Endodermal cell (in vitro differentiated cells): Measurements from ENCODE around the gene CTDNEP1. TPM values are rescaled to one million over a fixed set of nuclear protein-coding genes. Genes with fewer than 3 reads are reported as not detected.

ENCODE experiments used
- DNase-seq: peaks from one replicate; pipeline ENCODE4 v3.0.0-alpha.2; 2017
- H3K27ac ChIP-seq: 2 replicates; pipeline ENCODE4 v1.5.1; 2013; ENCODE audit warnings: mild to moderate bottlenecking, low read depth, low read length, moderate library complexity
- H3K27me3 ChIP-seq: 2 replicates; pipeline ENCODE4 v1.6.1; 2013; ENCODE audit warnings: mild to moderate bottlenecking, low read length, moderate library complexity; ENCODE audit not compliant: insufficient read depth, control insufficient read depth, poor library complexity, severe bottlenecking
- H3K36me3 ChIP-seq: 2 replicates; pipeline ENCODE4 v1.7.0; 2013; ENCODE audit warnings: mild to moderate bottlenecking, low read length, moderate library complexity; ENCODE audit not compliant: control insufficient read depth, insufficient read depth
- H3K4me1 ChIP-seq: one replicate; pipeline ENCODE4 v1.7.0; 2013; ENCODE audit warnings: low read length; ENCODE audit not compliant: control insufficient read depth, insufficient read depth
- H3K4me3 ChIP-seq: 2 replicates; pipeline ENCODE4 v1.5.1; 2013; ENCODE audit warnings: mild to moderate bottlenecking, low read length, moderate library complexity
- H3K9ac ChIP-seq: 2 replicates; pipeline ENCODE4 v1.6.1; 2013; ENCODE audit warnings: mild to moderate bottlenecking, low read length, moderate library complexity; ENCODE audit not compliant: poor library complexity, severe bottlenecking; ENCODE audit errors: extremely low read depth
- H3K9me3 ChIP-seq: 2 replicates; pipeline ENCODE4 v1.6.1; 2013; ENCODE audit warnings: mild to moderate bottlenecking, low read length, moderate library complexity; ENCODE audit not compliant: control insufficient read depth
- H3K27ac Mint-ChIP-seq: 2 replicates; pipeline ENCODE4 v1.8.0; 2020; ENCODE audit warnings: mixed read lengths
- H3K27me3 Mint-ChIP-seq: 2 replicates; pipeline ENCODE4 v1.8.0; 2021; ENCODE audit warnings: mild to moderate bottlenecking, mixed read lengths; ENCODE audit not compliant: insufficient read depth
- H3K36me3 Mint-ChIP-seq: 2 replicates; pipeline ENCODE4 v1.8.0; 2020; ENCODE audit warnings: low read depth, mixed read lengths
- H3K4me1 Mint-ChIP-seq: 2 replicates; pipeline ENCODE4 v1.8.0; 2020; ENCODE audit warnings: mixed read lengths
- H3K4me3 Mint-ChIP-seq: 2 replicates; pipeline ENCODE4 v1.8.0; 2020; ENCODE audit warnings: mild to moderate bottlenecking, moderate library complexity, mixed read lengths
- H3K9me3 Mint-ChIP-seq: 2 replicates; pipeline ENCODE4 v1.8.0; 2020; ENCODE audit warnings: mild to moderate bottlenecking, mixed read lengths
- WGBS, 2 experiments: methylation state at CpG; one replicate each; pipeline versions ENCODE4 v1.1.5 to v1.1.7; 2013; ENCODE audit warnings: missing lambda C conversion rate in 2 of 2, mixed read lengths in 1 of 2; ENCODE audit not compliant: insufficient coverage in 1 of 2, insufficient read length in 1 of 2; 5-methylcytosine and 5-hydroxymethylcytosine counted together
- total RNA-seq, 2 donors: library from RNA; stranded (reverse); fragmentation: NEBNext Ultra II Directional in 1 of 2; extraction: Animal tissue kit (Norgen Biotek cat#: 25700) in 1 of 2; gene quantifications; 2 replicates in 1 of 2; 3 replicates in 1 of 2; pipeline ENCODE4 v1.2.1, GENCODE V29; 2021
- TF ChIP-seq, protein P1 (sequence below): fragments of 200-600 bp; sonication (generic); conservative IDR thresholded peaks from 2 replicates; pipeline ENCODE4 v1.5.0; 2021; ENCODE audit warnings: antibody characterized with exemption, mild to moderate bottlenecking

Gene CTDNEP1
- total RNA-seq, 2 donors from 2014 or later: 123 to 125 TPM

DNA sequence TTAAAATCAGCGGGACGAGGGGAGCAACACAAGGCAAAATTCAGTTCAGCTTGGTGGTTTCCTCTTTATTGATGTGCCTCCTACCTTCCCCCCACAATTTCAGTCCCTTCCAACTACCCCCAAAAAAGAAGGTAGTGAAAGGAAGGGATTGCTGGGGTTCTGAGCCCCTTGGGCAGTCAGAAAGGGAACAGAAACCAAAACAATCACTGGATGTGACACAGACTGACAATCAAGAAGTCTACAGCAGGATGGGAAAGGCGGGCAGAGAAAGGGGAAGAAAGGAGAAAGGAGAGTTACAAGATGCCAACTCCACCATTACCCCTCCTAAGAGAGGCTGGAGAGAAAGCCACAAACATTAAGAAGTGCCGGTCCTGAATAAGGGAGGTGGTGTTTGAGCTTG is 11.2 kb downstream of the CTDNEP1 start:
- Mint-ChIP-seq H3K4me1 (peaks cover 32% of the 10 kb centered on the region), H3K27me3 (no peaks in the 10 kb centered on the region), H3K27ac (peak overlapping the region; percentile 98), H3K4me3 (peak overlapping the region; percentile 100), H3K36me3 (peaks cover 41% of the 10 kb centered on the region), H3K9me3 (no peaks in the 10 kb centered on the region)
- TF ChIP-seq, protein P1, sequence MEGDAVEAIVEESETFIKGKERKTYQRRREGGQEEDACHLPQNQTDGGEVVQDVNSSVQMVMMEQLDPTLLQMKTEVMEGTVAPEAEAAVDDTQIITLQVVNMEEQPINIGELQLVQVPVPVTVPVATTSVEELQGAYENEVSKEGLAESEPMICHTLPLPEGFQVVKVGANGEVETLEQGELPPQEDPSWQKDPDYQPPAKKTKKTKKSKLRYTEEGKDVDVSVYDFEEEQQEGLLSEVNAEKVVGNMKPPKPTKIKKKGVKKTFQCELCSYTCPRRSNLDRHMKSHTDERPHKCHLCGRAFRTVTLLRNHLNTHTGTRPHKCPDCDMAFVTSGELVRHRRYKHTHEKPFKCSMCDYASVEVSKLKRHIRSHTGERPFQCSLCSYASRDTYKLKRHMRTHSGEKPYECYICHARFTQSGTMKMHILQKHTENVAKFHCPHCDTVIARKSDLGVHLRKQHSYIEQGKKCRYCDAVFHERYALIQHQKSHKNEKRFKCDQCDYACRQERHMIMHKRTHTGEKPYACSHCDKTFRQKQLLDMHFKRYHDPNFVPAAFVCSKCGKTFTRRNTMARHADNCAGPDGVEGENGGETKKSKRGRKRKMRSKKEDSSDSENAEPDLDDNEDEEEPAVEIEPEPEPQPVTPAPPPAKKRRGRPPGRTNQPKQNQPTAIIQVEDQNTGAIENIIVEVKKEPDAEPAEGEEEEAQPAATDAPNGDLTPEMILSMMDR: no peak
- 77% methylated on average over 4 of the region's 4 CpGs; no CpG with 5 or more reads in 1 of the 2 experiments for WGBS, 2 experiments
- no peaks in the 10 kb centered on the region for H3K27me3 ChIP-seq
- peaks cover 39% of the 10 kb centered on the region for H3K36me3 ChIP-seq
- H3K9me3 ChIP-seq: no peaks in the 10 kb centered on the region
- DNase-seq: no peak
- H3K4me1 ChIP-seq: peaks cover 5% of the 10 kb centered on the region
- H3K9ac ChIP-seq: no peak overlapping the region
- H3K27ac ChIP-seq: no peak overlapping the region
- peak overlapping the region; percentile 89 for H3K4me3 ChIP-seq

DNA sequence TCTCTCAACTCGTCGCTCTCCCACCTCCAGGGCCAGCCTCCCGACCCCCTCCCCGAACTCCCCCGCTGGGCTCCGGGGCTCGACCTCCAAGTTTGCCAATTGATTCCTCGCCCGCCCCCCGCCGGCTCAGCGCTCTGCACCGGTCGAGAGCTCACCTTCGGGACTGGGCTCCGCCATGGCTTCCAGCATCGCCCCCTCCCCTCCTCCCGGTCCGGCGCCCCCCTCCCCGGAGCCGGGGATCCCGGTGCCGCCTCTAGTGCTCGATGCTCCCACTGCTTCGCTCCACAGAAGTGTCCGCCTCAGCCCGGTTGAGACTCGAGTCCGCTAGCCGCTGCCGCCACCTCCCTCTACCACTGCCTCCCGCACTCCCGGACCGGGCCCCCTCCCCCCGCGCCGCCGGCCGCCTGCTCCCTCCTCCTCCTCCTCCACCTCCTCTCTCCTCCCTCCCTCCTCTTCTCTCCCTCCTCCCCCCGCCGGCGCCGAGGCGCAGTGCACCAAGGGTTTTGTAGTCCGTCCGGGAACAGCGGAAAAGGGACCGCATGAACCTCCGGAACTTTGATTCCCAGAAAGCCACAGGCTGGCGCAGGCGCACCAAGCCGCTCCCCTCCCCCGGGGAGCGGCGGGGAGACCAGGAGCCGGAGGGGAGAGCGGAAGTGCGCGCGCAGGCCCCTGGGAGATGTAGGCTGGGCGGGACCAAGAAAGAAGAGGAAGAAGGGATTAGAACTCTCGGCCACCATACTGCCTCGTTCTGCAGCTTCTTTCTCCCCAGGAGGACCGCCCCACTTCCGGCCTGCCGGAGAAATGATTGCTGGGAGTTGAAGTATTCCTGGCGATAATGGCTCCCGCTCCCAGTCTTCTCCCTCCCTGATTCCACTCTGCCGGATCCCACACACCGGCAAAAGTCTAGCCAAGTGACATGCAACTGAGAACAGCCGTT is 12.2 kb downstream of the CTDNEP1 start, which contains the start of gene PHF23:
TSS of gene PHF23 (minus strand) at position 367 of the 937 bp plus-strand sequence. CDS start at position 189, 178 bp downstream.
- peak; percentile 100 for DNase-seq
- TF ChIP-seq, protein P1: no peak
- H3K4me3 ChIP-seq: peak within 1 kb of the TSS; percentile 96
- H3K36me3 ChIP-seq: peaks cover 43% of the 10 kb centered on the region
- Mint-ChIP-seq H3K9me3 (no peaks in the 10 kb centered on the region), H3K4me1 (peaks cover 42% of the 10 kb centered on the region), H3K4me3 (peak within 1 kb of the TSS; percentile 100), H3K27ac (peak within 1 kb of the TSS; percentile 98), H3K36me3 (peaks cover 44% of the 10 kb centered on the region), H3K27me3 (no peaks in the 10 kb centered on the region)
- H3K27ac ChIP-seq: peak within 1 kb of the TSS; percentile 60
- H3K9ac ChIP-seq: peak within 1 kb of the TSS; percentile 97
- no peaks in the 10 kb centered on the region for H3K27me3 ChIP-seq
- WGBS, 2 experiments: 0% methylated on average over 8 to 72 of the region's 72 CpGs
- H3K4me1 ChIP-seq: peaks cover 5% of the 10 kb centered on the region
- H3K9me3 ChIP-seq: no peaks in the 10 kb centered on the region

DNA sequence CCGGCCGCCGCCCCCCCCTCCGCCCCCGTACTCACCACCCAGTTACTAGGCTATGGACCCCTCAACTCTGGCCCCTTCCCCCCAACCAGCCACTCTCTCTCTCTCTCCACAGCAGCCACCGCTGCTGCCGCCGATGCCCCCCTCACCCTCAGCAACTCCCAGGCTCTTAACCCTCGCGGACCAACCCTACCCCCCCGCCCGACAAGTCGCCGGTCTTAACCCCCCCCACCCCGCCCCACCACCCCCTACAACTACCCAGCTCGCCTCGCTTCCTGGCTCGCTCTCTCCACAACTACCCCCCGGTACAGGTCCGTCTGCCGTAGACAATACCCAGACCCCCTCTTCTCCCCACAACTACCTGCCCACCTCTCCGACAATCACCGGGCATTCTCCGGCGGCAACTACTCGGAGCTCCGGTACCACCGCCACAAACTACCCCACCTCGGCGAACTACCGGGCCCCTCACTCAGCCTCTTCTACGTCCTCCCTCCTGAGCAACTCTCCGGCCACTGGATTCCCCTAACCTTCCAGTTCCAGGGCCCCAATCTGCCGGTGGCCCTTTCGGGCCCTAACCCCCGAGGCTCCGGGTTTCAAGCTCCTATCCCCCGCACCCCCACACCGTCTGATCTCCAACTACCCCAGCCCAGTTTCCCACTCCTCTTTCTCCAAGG is 13.0 kb downstream of the CTDNEP1 start:
- no peaks in the 10 kb centered on the region for H3K27me3 ChIP-seq
- Mint-ChIP-seq H3K9me3 (no peaks in the 10 kb centered on the region), H3K4me1 (peaks cover 42% of the 10 kb centered on the region), H3K4me3 (peak overlapping the region; percentile 100), H3K27ac (peak overlapping the region; percentile 97), H3K36me3 (peaks cover 40% of the 10 kb centered on the region), H3K27me3 (no peaks in the 10 kb centered on the region)
- WGBS, 2 experiments: 0% methylated on average over 10 to 30 of the region's 39 CpGs
- TF ChIP-seq, protein P1: no peak
- peaks cover 39% of the 10 kb centered on the region for H3K36me3 ChIP-seq
- H3K4me3 ChIP-seq: peak overlapping the region; percentile 96
- peak; percentile 73 for DNase-seq
- H3K9ac ChIP-seq: peak overlapping the region; percentile 97
- H3K9me3 ChIP-seq: no peaks in the 10 kb centered on the region
- H3K4me1 ChIP-seq: peaks cover 5% of the 10 kb centered on the region
- H3K27ac ChIP-seq: peak overlapping the region; percentile 60
